Measurements from ENCODE around the gene OXLD1. TPM values are rescaled to one million over a fixed set of nuclear protein-coding genes. Genes with fewer than 3 reads are reported as not detected.

Gene OXLD1
- total RNA-seq, 1 experiment from 2014 or later: 75.9 TPM

DNA sequence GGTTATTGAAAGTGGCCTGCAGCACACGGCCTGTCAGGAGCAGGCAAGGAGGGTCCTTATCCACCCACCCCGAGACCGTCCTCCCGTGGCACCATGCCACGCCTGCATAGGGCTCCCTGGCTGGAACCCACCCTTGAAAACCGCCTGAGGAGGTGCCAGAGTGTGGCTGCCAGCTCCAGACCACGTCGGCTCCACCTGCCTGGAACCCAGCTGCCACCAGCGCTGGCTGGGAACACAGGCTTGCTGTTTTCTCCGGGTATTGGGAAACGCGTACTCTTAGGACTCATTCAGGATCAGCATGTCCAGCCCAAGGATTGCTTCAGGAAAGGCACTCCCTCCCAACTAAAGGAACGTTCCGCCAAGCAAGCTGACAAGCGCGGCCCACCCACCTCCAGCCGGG is 10.5 kb upstream of the OXLD1 start:
- Histone ChIP-seq H3K27me3 (ENCODE audit: insufficient read depth, low read length) (no peaks in the 10 kb centered on the region), H2AFZ (ENCODE audit: low read depth, low read length, poor library complexity, severe bottlenecking) (no peak overlapping the region), H3K9me3 (ENCODE audit: control insufficient read depth in 1 of 2, insufficient read depth in 1 of 2, low read depth in 1 of 2, low read length in 2 of 2) (no peaks in the 10 kb centered on the region), H4K20me1 (ENCODE audit: insufficient read depth) (no peaks in the 10 kb centered on the region; the same call in 1 of the 2 replicates), H3K4me1 (ENCODE audit: control insufficient read depth in 1 of 2, insufficient read depth in 2 of 2, low read length in 2 of 2) (peaks cover 0 to 1% of the 10 kb centered on the region in 2 experiments; a peak in 1 of 4 replicates), H3K27ac (ENCODE audit: low read depth, low read length) (no peak overlapping the region), H3K9ac (ENCODE audit: low read length) (no peak overlapping the region), H3K4me3 (replicated peaks in 1 of 2; ENCODE audit: low read depth in 1 of 2, low read length in 2 of 2) (no peak overlapping the region), H3K79me2 (ENCODE audit: insufficient read depth, low read length) (peaks cover 15% of the 10 kb centered on the region), H3K9me2 (ENCODE audit: insufficient read depth) (no peaks in the 10 kb centered on the region), H3K4me2 (ENCODE audit: low read length) (no peak overlapping the region), H3K36me3 (ENCODE audit: control insufficient read depth in 1 of 2, insufficient read depth in 2 of 2, low read length in 2 of 2) (peaks cover 13 to 24% of the 10 kb centered on the region in 2 experiments)
- ChIA-PET RAD21 (ENCODE audit: low non-redundant PET in 1 of 2, low total read pairs in 2 of 2, uncharacterized antibody in 2 of 2, unreplicated experiment in 2 of 2) (no interaction called here), CTCF (interaction anchor here (0.6 kb wide), 1 partner anchor 56 kb away, joined by 4 read pairs; no protein-coding TSS in a partner anchor), POLR2A (no interaction called here)
- TF ChIP-seq EGR1 (IDR thresholded peaks at IDR 0.05; ENCODE audit: low read depth) (no peak), SRF (IDR thresholded peaks at IDR 0.05; ENCODE audit: low read depth) (no peak), ELF1 (IDR thresholded peaks at IDR 0.05; ENCODE audit: borderline replicate concordance, low read depth) (no peak), SP1 (IDR thresholded peaks at IDR 0.05; ENCODE audit: low read depth) (no peak), REST (IDR thresholded peaks at IDR 0.05; ENCODE audit: low read depth) (no peak), CBX3 (IDR thresholded peaks at IDR 0.05; ENCODE audit: low read depth) (no peak), CEBPB (IDR thresholded peaks at IDR 0.05; ENCODE audit: low read depth) (no peak), YY1 (IDR thresholded peaks at IDR 0.05; ENCODE audit: extremely low read depth, insufficient replicate concordance, low read depth, low read length) (no peak), EZH2phosphoT487 (IDR thresholded peaks at IDR 0.05; ENCODE audit: borderline replicate concordance) (no peak), EZH2 (IDR thresholded peaks at IDR 0.05) (no peak), FOSL1 (IDR thresholded peaks at IDR 0.05; ENCODE audit: low read depth) (no peak), ZBTB33 (IDR thresholded peaks at IDR 0.05; ENCODE audit: extremely low read depth, insufficient replicate concordance, low read length) (no peak), TCF7L2 (IDR thresholded peaks at IDR 0.05; ENCODE audit: borderline replicate concordance, extremely low read depth, insufficient read depth, insufficient read length) (no peak)
- TF ChIP-seq, protein P1, sequence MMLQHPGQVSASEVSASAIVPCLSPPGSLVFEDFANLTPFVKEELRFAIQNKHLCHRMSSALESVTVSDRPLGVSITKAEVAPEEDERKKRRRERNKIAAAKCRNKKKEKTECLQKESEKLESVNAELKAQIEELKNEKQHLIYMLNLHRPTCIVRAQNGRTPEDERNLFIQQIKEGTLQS (IDR thresholded peaks at IDR 0.05): no peak
- TF ChIP-seq, protein P2, sequence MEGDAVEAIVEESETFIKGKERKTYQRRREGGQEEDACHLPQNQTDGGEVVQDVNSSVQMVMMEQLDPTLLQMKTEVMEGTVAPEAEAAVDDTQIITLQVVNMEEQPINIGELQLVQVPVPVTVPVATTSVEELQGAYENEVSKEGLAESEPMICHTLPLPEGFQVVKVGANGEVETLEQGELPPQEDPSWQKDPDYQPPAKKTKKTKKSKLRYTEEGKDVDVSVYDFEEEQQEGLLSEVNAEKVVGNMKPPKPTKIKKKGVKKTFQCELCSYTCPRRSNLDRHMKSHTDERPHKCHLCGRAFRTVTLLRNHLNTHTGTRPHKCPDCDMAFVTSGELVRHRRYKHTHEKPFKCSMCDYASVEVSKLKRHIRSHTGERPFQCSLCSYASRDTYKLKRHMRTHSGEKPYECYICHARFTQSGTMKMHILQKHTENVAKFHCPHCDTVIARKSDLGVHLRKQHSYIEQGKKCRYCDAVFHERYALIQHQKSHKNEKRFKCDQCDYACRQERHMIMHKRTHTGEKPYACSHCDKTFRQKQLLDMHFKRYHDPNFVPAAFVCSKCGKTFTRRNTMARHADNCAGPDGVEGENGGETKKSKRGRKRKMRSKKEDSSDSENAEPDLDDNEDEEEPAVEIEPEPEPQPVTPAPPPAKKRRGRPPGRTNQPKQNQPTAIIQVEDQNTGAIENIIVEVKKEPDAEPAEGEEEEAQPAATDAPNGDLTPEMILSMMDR (IDR thresholded peaks at IDR 0.05 in 2 of 3, conservative IDR thresholded peaks at IDR 0.05 in 1 of 3; ENCODE audit: borderline replicate concordance in 1 of 3, insufficient read depth in 1 of 3, low read depth in 2 of 3, low read length in 2 of 3): no peak
- BruUV-seq (replicated peaks): no TSS peak
- ATAC-seq (no peak), DNase-seq (ENCODE audit: low read depth, low spot score) (no peak)
- intact Hi-C loops (cut with micrococcal nuclease): no loop called here

Measured in HCT116 (cell line).